Right ventricle myocardium inferior (tissue), 1 donor: Measurements from ENCODE around the gene LRFN4. TPM values are rescaled to one million over a fixed set of nuclear protein-coding genes. Genes with fewer than 3 reads are reported as not detected.
"Not testable (repeated sequence)": the region's sequence is repeated elsewhere in the genome, so short reads cannot be mapped to it uniquely, and the experiment has no call there.

Experiments used
- ATAC-seq: fragments of 200-7000 bp; cut with Tn5 transposase; one replicate; pipeline ENCODE4 v1.9.1; 2020; ENCODE audit warnings: mild to moderate bottlenecking, moderate library complexity
- DNase-seq: peaks from one replicate; pipeline ENCODE4 v3.0.0; 2021; ENCODE audit errors: missing footprints
- intact Hi-C: fragments of 100-400 bp; cut with DNase I; formaldehyde crosslinking; loops from one replicate; pipeline ENCODE4 v1.11.0; 2022
- long read RNA-seq: library from polyadenylated mRNA; unstranded; transcript quantifications from one replicate; pipeline ENCODE4 v2.0.0, GENCODE V29; 2021
- total RNA-seq: library from RNA; stranded (reverse); fragmentation: NEBNext Ultra II Directional; extraction: Animal tissue kit (Norgen Biotek cat#: 25700); gene quantifications from one replicate; pipeline ENCODE4 v1.2.1, GENCODE V29; 2021
- donor health status: DM: no; HTN: yes; CAD: no; lungs with severe emphysema.

LRFN4 gene
- total RNA-seq: 24.7 TPM
- long read RNA-seq, transcript LRFN4-201 (2 exons, 2,431 nt): major isoform, 32 of 43 reads
- long read RNA-seq, partial matches to known transcripts: 3 of 43 reads
- long read RNA-seq, other reads (novel, unspliced or antisense): 8 of 43 reads

GRCh38 chr11:66856496-66857233 lies at the start of gene LRFN4:
Gene LRFN4 (plus strand): TSS chr11:66857064. CDS start chr11:66857745, 681 bp downstream.
- ATAC-seq (peak; percentile 12), DNase-seq (peak; percentile 82)
- intact Hi-C loops: loop anchor here (5.0 kb wide), 1 partner anchor 101 kb away; the partner anchor contains the start of gene PC

DNA sequence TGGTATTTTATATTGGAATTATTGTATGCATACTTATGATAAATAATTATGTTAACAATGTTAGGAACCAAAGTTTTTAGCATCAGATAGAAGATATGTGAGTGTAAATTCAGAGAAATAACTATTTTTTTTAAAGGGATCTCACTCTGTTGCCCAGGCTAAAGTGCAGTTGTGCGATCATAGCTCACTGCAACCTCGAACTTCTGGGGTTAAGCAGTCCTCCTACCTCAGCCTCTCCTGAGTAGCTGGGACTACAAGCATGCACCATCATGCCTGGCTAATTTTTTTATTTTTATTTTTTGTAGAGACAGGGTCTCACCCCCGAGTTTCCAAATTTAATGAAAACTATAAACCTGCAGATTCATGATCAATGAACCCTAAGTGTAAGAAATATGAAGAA lies 47.3 kb upstream of the LRFN4 start:
- no peak for DNase-seq
- no peak for ATAC-seq
- intact Hi-C loops: no loop called here

GRCh38 chr11:66810576-66811185 lies 46.2 kb upstream of the LRFN4 start:
- ATAC-seq: no peak
- intact Hi-C loops: no loop called here
- DNase-seq: no peak

DNA sequence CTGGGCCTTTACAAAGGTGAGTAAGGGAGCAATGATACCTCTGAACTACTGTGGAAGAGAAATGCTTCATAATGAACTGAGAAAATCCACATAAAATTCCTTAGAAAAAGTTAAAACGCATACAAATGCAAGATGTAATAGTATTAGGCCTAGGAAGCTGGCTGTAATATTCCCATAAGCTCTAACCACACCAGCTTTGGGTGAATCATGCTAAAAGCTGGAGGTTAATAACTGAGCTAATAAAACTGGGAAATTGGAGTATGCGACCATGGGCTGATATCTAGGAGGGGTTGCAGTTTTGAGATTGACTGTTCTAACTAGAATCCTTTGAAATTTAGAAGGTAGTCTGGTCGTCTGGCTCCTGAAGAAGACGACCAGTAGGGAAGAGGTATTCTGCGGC lies 42.2 kb upstream of the LRFN4 start:
- intact Hi-C loops: no loop called here
- ATAC-seq (no peak), DNase-seq (no peak)

- ATAC-seq (no peak), DNase-seq (no peak)
- intact Hi-C loops: no loop called here
Observed at GRCh38 chr11:66815646-66816045, 41.2 kb upstream of the LRFN4 start.

- intact Hi-C loops: no loop called here
- ATAC-seq: no peak
- no peak for DNase-seq
Observed at GRCh38 chr11:66818231-66818955, 38.5 kb upstream of the LRFN4 start.

DNA sequence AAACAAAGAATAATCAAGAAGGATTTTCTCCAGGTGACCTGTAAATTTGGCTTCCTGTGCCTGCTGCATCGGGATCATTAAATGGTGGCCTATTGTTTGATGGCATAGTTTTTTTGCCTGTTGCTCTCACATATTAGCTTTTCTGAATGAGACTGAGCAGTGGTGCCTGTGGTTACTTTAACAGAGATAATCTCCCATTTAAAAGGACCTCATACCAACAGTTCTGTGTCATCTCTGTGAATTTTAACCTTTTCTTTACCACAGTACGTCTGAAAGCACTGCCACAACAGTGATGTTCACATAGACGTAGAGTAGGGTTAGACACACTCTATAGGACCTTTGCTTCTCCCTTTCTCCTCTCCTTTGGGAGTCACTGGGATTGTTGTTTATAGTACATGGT lies 36.5 kb upstream of the LRFN4 start:
- no peak for DNase-seq
- ATAC-seq: no peak
- intact Hi-C loops: no loop called here

DNA sequence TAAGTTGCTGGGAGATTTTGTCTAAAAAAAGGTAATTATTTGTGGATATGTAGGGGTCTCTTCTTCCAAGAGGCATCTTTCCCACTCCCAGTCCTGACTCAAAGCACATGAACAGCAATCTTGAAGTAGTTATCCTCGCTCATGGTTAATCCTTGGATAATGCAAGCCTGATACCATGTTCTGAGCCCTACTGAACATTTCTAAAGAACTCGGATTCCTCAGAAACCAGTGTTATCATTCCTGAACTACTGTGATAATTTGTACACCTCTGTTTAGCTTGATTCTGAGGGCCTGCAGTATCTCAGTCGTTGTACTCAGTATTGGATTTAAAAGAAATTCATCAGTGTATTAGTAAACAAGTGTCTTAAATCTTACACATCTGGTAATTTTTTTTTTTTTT lies 36.0 kb upstream of the LRFN4 start:
- DNase-seq: no peak
- intact Hi-C loops: no loop called here
- no peak for ATAC-seq

GRCh38 chr11:66823700-66824099 lies 33.2 kb upstream of the LRFN4 start:
- intact Hi-C loops: no loop called here
- no peak for ATAC-seq
- no peak for DNase-seq

- DNase-seq, ATAC-seq, intact Hi-C loops: not testable (repeated sequence)
Observed at GRCh38 chr11:66824573-66824972, 32.3 kb upstream of the LRFN4 start.

- DNase-seq (no peak), ATAC-seq (no peak)
- intact Hi-C loops: loop anchor here (1.0 to 5.0 kb wide), 2 partner anchors 140 to 427 kb away; no protein-coding TSS in a partner anchor
Observed at GRCh38 chr11:66834539-66834845, 22.4 kb upstream of the LRFN4 start.

- intact Hi-C loops: loop anchor here (1.0 to 5.0 kb wide), 2 partner anchors 141 to 428 kb away; no protein-coding TSS in a partner anchor
- DNase-seq (no peak), ATAC-seq (no peak)
Observed at GRCh38 chr11:66834943-66835342, 21.9 kb upstream of the LRFN4 start.

DNA sequence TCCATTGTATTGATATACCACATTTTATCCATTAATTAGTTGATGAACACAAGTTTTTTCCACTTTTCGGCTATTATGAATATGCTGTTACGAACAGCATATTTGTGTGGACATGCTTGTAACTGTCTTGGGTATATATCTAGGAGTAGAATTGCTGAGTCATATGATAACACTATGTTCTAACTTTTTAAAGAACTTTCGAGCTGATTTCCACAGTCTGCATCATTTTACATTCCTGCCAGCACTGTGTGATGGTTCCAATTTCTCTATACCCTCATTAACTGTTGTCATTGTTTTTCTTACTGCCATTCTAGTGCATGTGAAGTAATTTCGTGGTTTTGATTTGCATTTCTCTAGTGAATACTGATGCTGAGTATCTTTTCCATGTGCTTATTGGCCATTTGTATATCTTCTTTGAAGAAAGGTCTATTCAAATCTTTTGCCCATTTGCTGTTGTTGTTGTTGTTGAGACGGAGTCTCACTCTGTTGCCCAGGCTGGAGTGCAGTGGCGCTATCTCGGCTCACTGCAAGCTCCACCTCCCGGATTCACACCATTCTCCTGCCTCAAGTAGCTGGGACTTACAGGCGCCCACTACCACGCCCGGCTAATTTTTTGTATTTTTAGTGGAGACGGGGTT lies 21.0 kb upstream of the LRFN4 start:
- no peak for DNase-seq
- intact Hi-C loops: no loop called here
- no peak for ATAC-seq

- ATAC-seq (no peak), DNase-seq (no peak)
- intact Hi-C loops: no loop called here
Observed at GRCh38 chr11:66840317-66841091, 16.4 kb upstream of the LRFN4 start.

DNA sequence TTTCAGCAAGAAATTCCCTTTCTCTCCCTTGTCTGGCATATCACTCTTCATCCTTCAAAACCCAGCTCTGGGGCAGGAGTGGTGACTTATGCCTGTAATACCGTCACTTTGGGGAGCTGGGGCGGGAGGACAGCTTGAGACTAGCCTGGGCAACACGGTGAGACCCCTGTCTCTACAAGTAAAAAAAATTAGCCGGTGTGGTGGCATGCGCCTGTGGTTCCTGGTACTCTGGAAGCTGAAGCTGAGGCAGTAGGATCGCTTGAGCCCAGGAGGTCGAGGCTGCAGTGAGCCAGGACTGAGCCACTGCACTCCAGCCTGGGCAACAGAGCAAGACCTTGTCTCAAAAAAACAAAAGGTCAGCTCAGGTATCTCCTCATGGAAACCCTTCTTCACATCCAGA lies 15.0 kb upstream of the LRFN4 start:
- DNase-seq: no peak
- intact Hi-C loops: no loop called here

GRCh38 chr11:66842501-66842895 lies 14.4 kb upstream of the LRFN4 start:
- intact Hi-C loops: no loop called here
- no peak for ATAC-seq
- DNase-seq: no peak

More for the DNA sequence above, 15.0 kb upstream of the LRFN4 start:
- no peak for ATAC-seq

DNA sequence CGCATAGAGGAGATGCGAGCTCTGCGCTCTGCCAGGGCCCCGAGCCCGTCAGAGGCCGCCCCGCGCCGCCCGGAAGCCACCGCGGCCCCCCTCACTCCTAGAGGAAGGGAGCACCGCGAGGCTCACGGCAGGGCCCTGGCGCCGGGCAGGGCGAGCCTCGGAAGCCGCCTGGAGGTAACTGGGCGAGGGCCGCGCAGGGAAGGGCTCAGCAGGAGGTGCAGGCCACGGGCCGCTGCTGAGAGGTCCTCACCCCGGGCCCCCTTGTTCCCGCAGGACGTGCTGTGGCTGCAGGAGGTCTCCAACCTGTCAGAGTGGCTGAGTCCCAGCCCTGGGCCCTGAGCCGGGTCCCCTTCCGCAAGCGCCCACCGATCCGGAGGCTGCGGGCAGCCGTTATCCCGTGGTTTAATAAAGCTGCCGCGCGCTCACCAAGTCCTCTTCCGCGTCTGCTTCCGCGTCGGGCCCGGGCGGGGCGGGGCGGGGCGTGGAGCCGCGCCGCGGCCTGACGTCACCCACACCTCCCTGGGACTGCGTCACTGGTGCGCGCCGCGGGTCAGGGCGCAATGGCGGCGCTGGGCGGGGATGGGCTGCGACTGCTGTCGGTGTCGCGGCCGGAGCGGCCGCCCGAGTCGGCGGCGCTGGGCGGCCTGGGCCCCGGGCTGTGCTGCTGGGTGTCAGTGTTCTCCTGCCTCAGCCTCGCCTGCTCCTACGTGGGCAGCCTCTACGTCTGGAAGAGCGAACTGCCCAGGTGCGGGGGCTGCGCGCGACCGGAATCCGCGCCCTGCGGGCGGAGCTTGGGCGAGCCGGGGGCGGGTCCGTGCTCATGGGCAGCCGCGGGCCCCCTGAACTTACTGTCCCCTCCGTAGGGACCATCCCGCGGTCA lies 13.7 kb upstream of the LRFN4 start, which contains the start of gene RCE1:
Gene RCE1, plus strand, starts transcription at position 546 of the 880 bp plus-strand sequence. Its CDS starts 15 bp downstream, at position 561.
- peak; percentile 97 for ATAC-seq
- intact Hi-C loops: no loop called here

More for the DNA sequence above, 13.7 kb upstream of the LRFN4 start, which contains the start of gene RCE1:
- peak; percentile 97 for DNase-seq
